ENCODE measurements around the gene TFAP2B.

The TFAP2B gene

GRCh38 chr6:50848989-50849795, 30.5 kb downstream of the TFAP2B start:
- DNase-seq (ENCODE audit: low read depth): no peak

GRCh38 chr6:50849796-50850180, 31.1 kb downstream of the TFAP2B start:
- DNase-seq (ENCODE audit: low read depth): no peak

GRCh38 chr6:50850223-50851048, 31.8 kb downstream of the TFAP2B start:
- no peak for DNase-seq (ENCODE audit: low read depth)

GRCh38 chr6:50851049-50851845, 32.6 kb downstream of the TFAP2B start:
- no peak for DNase-seq (ENCODE audit: low read depth)

GRCh38 chr6:50853939-50854338, 35.3 kb downstream of the TFAP2B start:
- no peak for DNase-seq (ENCODE audit: low read depth)

GRCh38 chr6:50861692-50862091, 43.0 kb downstream of the TFAP2B start:
- DNase-seq (ENCODE audit: low read depth): no peak

GRCh38 chr6:50862176-50862575, 43.5 kb downstream of the TFAP2B start:
- no peak for DNase-seq (ENCODE audit: low read depth)

- DNase-seq (ENCODE audit: low read depth): no peak
Observed at GRCh38 chr6:50864601-50865000, 45.9 kb downstream of the TFAP2B start.

GRCh38 chr6:50868466-50868865, 49.8 kb downstream of the TFAP2B start:
- no peak for DNase-seq (ENCODE audit: low read depth)

- no peak for DNase-seq (ENCODE audit: low read depth)
Observed at GRCh38 chr6:50873167-50873566, 54.5 kb downstream of the TFAP2B start.

- DNase-seq (ENCODE audit: low read depth): no peak
Observed at GRCh38 chr6:50884364-50884763, 65.7 kb downstream of the TFAP2B start.

- no peak for DNase-seq (ENCODE audit: low read depth)
Observed at GRCh38 chr6:50887112-50887511, 68.4 kb downstream of the TFAP2B start.

GRCh38 chr6:50889497-50889896, 70.8 kb downstream of the TFAP2B start:
- no peak for DNase-seq (ENCODE audit: low read depth)

GRCh38 chr6:50889935-50890334, 71.3 kb downstream of the TFAP2B start:
- no peak for DNase-seq (ENCODE audit: low read depth)

GRCh38 chr6:50890579-50890978, 71.9 kb downstream of the TFAP2B start:
- no peak for DNase-seq (ENCODE audit: low read depth)

GRCh38 chr6:50891290-50891689, 72.6 kb downstream of the TFAP2B start:
- DNase-seq (ENCODE audit: low read depth): no peak

All from non-pigmented ciliary epithelial cell (primary cell).